Tibial nerve (tissue), 3 donors: Measurements from ENCODE around the gene RUVBL1.

Experiments used
- CTCF ChIP-seq, 5 experiments: fragments of 200-600 bp in 3 of 5; fragments of 450-650 bp in 2 of 5; sonication (generic) in 3 of 5; IDR thresholded peaks; one replicate each; pipeline ENCODE4 v1.5.1; 2016 to 2019; ENCODE audit warnings: antibody characterized with exemption in 5 of 5, mild to moderate bottlenecking in 3 of 5, moderate library complexity in 2 of 5
- POLR2A ChIP-seq, 2 donors: fragments of 450-650 bp; IDR thresholded peaks; one replicate each; pipeline ENCODE4 v1.6.1; 2017; ENCODE audit warnings: antibody characterized with exemption in 2 of 2, mild to moderate bottlenecking in 2 of 2, moderate library complexity in 2 of 2

- TF ChIP-seq POLR2A (IDR thresholded peaks at IDR 0.05) (no peak), CTCF (IDR thresholded peaks at IDR 0.05) (peak in 3 of 5 experiments; percentile 28 to 33 (median 29))
These were observed 9.8 kb upstream of the RUVBL1 start for GRCh38 chr3:128133273-128133883.
